GM12873 (cell line): Measurements from ENCODE around the gene IL25.

Source experiments
- TF ChIP-seq, protein P1 (sequence below): IDR thresholded peaks from 2 replicates; pipeline ENCODE4 v1.5.1; 2012; ENCODE audit warnings: low read depth, mild to moderate bottlenecking, moderate library complexity, low read length, control low read depth; ENCODE audit not compliant: insufficient read depth; ENCODE audit errors: missing control alignments

Gene IL25

GRCh38 chr14:23416801-23417200 lies 44.2 kb downstream of the IL25 start:
- TF ChIP-seq, protein P1, sequence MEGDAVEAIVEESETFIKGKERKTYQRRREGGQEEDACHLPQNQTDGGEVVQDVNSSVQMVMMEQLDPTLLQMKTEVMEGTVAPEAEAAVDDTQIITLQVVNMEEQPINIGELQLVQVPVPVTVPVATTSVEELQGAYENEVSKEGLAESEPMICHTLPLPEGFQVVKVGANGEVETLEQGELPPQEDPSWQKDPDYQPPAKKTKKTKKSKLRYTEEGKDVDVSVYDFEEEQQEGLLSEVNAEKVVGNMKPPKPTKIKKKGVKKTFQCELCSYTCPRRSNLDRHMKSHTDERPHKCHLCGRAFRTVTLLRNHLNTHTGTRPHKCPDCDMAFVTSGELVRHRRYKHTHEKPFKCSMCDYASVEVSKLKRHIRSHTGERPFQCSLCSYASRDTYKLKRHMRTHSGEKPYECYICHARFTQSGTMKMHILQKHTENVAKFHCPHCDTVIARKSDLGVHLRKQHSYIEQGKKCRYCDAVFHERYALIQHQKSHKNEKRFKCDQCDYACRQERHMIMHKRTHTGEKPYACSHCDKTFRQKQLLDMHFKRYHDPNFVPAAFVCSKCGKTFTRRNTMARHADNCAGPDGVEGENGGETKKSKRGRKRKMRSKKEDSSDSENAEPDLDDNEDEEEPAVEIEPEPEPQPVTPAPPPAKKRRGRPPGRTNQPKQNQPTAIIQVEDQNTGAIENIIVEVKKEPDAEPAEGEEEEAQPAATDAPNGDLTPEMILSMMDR, result no peak

DNA sequence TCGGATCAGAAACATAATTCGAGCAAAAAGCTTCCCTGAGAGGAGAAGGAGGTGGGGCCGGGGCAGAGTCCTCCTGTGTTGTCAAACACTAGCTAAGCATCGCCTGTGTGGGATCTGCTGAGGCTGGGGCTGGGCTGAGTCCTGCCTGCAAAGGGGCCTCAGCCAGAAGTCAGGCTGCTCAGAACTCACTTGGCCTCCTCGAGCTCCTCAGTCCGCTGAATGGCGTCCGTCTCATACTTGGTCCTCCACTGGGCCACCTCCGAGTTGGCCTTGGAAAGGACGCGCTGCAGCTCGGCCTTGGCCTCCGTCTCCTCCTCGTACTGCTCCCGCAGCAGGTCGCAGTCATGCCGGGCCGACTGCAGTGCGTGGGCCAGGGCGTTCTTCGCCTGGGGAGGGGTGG lies 45.4 kb downstream of the IL25 start:
- TF ChIP-seq, protein P1, result no peak

GRCh38 chr14:23421594-23421993 lies 49.0 kb downstream of the IL25 start:
- TF ChIP-seq, protein P1, result no peak

GRCh38 chr14:23423657-23424056 lies 51.0 kb downstream of the IL25 start:
- TF ChIP-seq, protein P1, result no peak

- TF ChIP-seq, protein P1, result no peak
These were observed 52.6 kb downstream of the IL25 start for GRCh38 chr14:23425169-23425568.
